ENCODE measurements around the gene AGRN. TPM values are rescaled to one million over a fixed set of nuclear protein-coding genes. Genes with fewer than 3 reads are reported as not detected.

The AGRN gene
- total RNA-seq, 1 experiment from 2014 or later: 175 TPM

- H2BK120ac ChIP-seq (ENCODE audit: low read depth, low read length, poor library complexity, severe bottlenecking): no peak overlapping the region
- WGBS (ENCODE audit: extremely low coverage, insufficient read length, low lambda C conversion rate): no CpG with 5 or more reads among the region's 14 CpGs
- no peak overlapping the region for H3K9ac ChIP-seq (ENCODE audit: extremely low read depth, insufficient read length, low read length)
- no peak for DNase-seq
- no peak overlapping the region for H3K4me2 ChIP-seq (ENCODE audit: insufficient read depth, insufficient read length, low read length)
- H3K9me3 ChIP-seq (ENCODE audit: control insufficient read depth, low read depth, low read length): no peaks in the 10 kb centered on the region
- no peak overlapping the region for H3K14ac ChIP-seq (ENCODE audit: insufficient read depth, low read length)
- H4K91ac ChIP-seq (ENCODE audit: insufficient read length, low read depth, low read length): no peak overlapping the region
- no peak overlapping the region for H2BK20ac ChIP-seq (ENCODE audit: low read depth, low read length, poor library complexity, severe bottlenecking)
- H3K36me3 Mint-ChIP-seq (ENCODE audit: insufficient read depth in 1 of 3, low read depth in 3 of 3): no peaks in the 10 kb centered on the region
- H2AFZ ChIP-seq (ENCODE audit: low read length): no peak overlapping the region
- H3K4me1 Mint-ChIP-seq: peaks cover 0 to 10% of the 10 kb centered on the region in 2 experiments; a peak in 2 of 4 replicates
- no peak overlapping the region for H3K27ac ChIP-seq (ENCODE audit: insufficient read length, low read depth, low read length)
- H3K79me2 ChIP-seq (ENCODE audit: insufficient read depth, low read length): no peaks in the 10 kb centered on the region
- H3K79me1 ChIP-seq (ENCODE audit: insufficient read depth, low read depth, low read length, poor library complexity, severe bottlenecking): no peaks in the 10 kb centered on the region
- H3K27ac Mint-ChIP-seq: peak overlapping the region in 1 of 3 experiments; percentile 38; a peak in 1 of 7 replicates
- H3K56ac ChIP-seq (ENCODE audit: insufficient read length, low read depth, low read length): no peak overlapping the region
- H2BK12ac ChIP-seq (ENCODE audit: insufficient read length, low read depth, low read length): no peak overlapping the region
- H4K5ac ChIP-seq (ENCODE audit: insufficient read length, low read depth, low read length): no peak overlapping the region
- no peak overlapping the region for H2BK5ac ChIP-seq (ENCODE audit: insufficient read length, low read length)
- H2BK15ac ChIP-seq (ENCODE audit: low read depth, low read length): no peak overlapping the region
- no peak overlapping the region for H3T11ph ChIP-seq (ENCODE audit: low read length)
- H4K8ac ChIP-seq (replicated peaks; ENCODE audit: insufficient read length, low read depth, low read length): no peak overlapping the region
- no peak overlapping the region for H3K23ac ChIP-seq (ENCODE audit: insufficient read length, low read depth, low read length)
- no peak overlapping the region for H3K4ac ChIP-seq (ENCODE audit: low read depth, low read length)
- H3K18ac ChIP-seq (ENCODE audit: insufficient read length, low read depth, low read length): no peak overlapping the region
- H3K27me3 ChIP-seq (ENCODE audit: insufficient read depth, low read length): no peaks in the 10 kb centered on the region; the same call in 1 of the 2 replicates
- TF ChIP-seq CTCF (conservative IDR thresholded peaks at IDR 0.05): no peak
- H3K23me2 ChIP-seq (ENCODE audit: insufficient read length, low read depth, low read length, poor library complexity, severe bottlenecking): peaks cover 4% of the 10 kb centered on the region
- no peak overlapping the region for H2AK5ac ChIP-seq (ENCODE audit: insufficient read length, low read length)
- no peaks in the 10 kb centered on the region for H3K4me1 ChIP-seq (ENCODE audit: insufficient read depth, low read length)
- H3K27me3 Mint-ChIP-seq (ENCODE audit: low read depth): peaks cover 33% of the 10 kb centered on the region
- H3K9me3 Mint-ChIP-seq: no peaks in the 10 kb centered on the region; a peak in 1 of 5 replicates
- no peak overlapping the region; a peak in 1 of 5 replicates for H3K4me3 Mint-ChIP-seq
- no peaks in the 10 kb centered on the region for H4K20me1 ChIP-seq (ENCODE audit: control insufficient read depth, insufficient read depth, insufficient read length)
Observed at GRCh38 chr1:1074631-1075147, 54.8 kb downstream of the AGRN start.

Measured in H9 (cell line).